ENCODE data around the gene TBX20. TPM values are rescaled to one million over a fixed set of nuclear protein-coding genes. Genes with fewer than 3 reads are reported as not detected.
"Not testable (repeated sequence)": the region's sequence is repeated elsewhere in the genome, so short reads cannot be mapped to it uniquely, and the experiment has no call there.

TBX20 gene
- total RNA-seq, 1 donor = not detected

DNA sequence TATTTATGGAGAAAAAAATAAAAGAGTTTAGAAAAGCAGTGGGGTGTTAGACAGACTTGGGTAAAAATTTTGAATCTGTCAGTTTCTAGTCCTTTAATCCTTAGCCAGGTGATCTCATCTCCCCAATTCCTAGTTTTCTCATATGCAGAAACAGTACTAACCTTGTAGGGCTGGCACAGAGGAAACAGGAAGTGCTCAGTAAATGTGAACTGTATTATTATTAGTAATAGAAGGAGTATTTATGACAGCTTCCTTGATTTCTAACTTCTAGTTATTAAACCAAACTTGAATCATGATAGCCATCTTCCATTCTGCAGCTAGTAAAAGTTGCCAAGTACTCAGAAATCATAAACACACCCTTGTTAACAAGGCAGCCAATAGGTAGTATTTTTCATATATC lies 12.5 kb downstream of the TBX20 start:
- H4K20me1 ChIP-seq (ENCODE audit: insufficient read depth, low read length) = no peaks in the 10 kb centered on the region
- H3K36me3 ChIP-seq (ENCODE audit: insufficient read depth, low read length) = no peaks in the 10 kb centered on the region
- no peaks in the 10 kb centered on the region for H3K79me2 ChIP-seq (ENCODE audit: insufficient read depth, low read length)
- no peak overlapping the region for H2AFZ ChIP-seq (ENCODE audit: low read length)
- H3K27ac ChIP-seq (ENCODE audit: low read depth, low read length) = no peak overlapping the region
- no peaks in the 10 kb centered on the region for H3K4me1 ChIP-seq (ENCODE audit: insufficient read depth, low read length)
- TF ChIP-seq, protein P1, sequence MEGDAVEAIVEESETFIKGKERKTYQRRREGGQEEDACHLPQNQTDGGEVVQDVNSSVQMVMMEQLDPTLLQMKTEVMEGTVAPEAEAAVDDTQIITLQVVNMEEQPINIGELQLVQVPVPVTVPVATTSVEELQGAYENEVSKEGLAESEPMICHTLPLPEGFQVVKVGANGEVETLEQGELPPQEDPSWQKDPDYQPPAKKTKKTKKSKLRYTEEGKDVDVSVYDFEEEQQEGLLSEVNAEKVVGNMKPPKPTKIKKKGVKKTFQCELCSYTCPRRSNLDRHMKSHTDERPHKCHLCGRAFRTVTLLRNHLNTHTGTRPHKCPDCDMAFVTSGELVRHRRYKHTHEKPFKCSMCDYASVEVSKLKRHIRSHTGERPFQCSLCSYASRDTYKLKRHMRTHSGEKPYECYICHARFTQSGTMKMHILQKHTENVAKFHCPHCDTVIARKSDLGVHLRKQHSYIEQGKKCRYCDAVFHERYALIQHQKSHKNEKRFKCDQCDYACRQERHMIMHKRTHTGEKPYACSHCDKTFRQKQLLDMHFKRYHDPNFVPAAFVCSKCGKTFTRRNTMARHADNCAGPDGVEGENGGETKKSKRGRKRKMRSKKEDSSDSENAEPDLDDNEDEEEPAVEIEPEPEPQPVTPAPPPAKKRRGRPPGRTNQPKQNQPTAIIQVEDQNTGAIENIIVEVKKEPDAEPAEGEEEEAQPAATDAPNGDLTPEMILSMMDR (IDR thresholded peaks at IDR 0.05; ENCODE audit: extremely low read depth, low read depth, low read length) = no peak
- no peak overlapping the region for H3K4me2 ChIP-seq (ENCODE audit: insufficient read depth, low read length)
- no peak for DNase-seq (ENCODE audit: insufficient read length, low spot score, missing footprints)
- H3K27me3 ChIP-seq (ENCODE audit: insufficient read depth, low read length) = no peaks in the 10 kb centered on the region
- H3K9me3 ChIP-seq (ENCODE audit: low read depth, low read length) = no peaks in the 10 kb centered on the region
- no peak overlapping the region for H3K4me3 ChIP-seq (ENCODE audit: insufficient read depth, low read length)

DNA sequence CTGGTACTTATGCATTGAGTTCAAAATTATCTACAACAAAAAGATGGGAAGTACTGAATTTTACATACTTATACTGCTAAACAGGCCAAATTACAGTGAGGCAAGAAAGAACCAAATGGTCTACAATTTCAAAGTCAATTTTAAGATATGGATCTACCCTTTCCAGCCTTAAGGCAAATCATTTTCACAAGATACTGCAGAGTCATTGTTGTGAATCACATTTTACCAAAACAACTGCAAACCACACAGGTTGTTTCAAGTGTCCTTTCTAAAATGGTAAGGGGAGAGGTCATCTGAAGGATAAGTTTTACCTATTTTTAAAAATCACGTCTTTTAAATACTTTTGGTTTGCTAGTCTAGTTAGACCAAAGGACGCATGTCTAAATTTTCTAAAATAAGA lies 12.9 kb downstream of the TBX20 start:
- not testable (repeated sequence) for H2AFZ ChIP-seq (ENCODE audit: low read length); H3K4me2 ChIP-seq (ENCODE audit: insufficient read depth, low read length); H3K4me3 ChIP-seq (ENCODE audit: insufficient read depth, low read length); H3K36me3 ChIP-seq (ENCODE audit: insufficient read depth, low read length); H3K9me3 ChIP-seq (ENCODE audit: low read depth, low read length); H3K4me1 ChIP-seq (ENCODE audit: insufficient read depth, low read length); H4K20me1 ChIP-seq (ENCODE audit: insufficient read depth, low read length); H3K27me3 ChIP-seq (ENCODE audit: insufficient read depth, low read length); DNase-seq (ENCODE audit: insufficient read length, low spot score, missing footprints); H3K27ac ChIP-seq (ENCODE audit: low read depth, low read length); H3K79me2 ChIP-seq (ENCODE audit: insufficient read depth, low read length)

DNA sequence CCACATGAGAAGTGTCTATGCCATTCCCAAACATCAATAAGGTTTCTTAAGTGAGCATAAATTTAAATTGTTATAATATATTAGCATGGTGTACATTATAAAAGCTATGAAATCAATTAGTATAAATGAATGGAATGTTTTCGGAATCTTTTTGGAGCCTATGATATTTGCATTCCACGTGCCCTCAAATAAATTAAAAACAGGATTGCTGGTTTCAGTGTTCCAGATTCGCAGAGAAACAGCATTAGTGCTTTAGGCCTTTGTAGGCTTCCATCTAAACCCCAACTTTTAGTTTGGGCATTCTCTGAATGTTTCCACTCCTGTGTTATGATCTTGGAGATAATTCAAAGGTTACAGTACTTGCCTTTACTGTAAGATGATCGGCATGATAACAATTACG lies 15.4 kb downstream of the TBX20 start:
- not testable (repeated sequence) for H3K27me3 ChIP-seq (ENCODE audit: insufficient read depth, low read length); H3K27ac ChIP-seq (ENCODE audit: low read depth, low read length); H3K79me2 ChIP-seq (ENCODE audit: insufficient read depth, low read length); DNase-seq (ENCODE audit: insufficient read length, low spot score, missing footprints); H3K4me3 ChIP-seq (ENCODE audit: insufficient read depth, low read length); H3K4me1 ChIP-seq (ENCODE audit: insufficient read depth, low read length); H4K20me1 ChIP-seq (ENCODE audit: insufficient read depth, low read length); H3K4me2 ChIP-seq (ENCODE audit: insufficient read depth, low read length); H3K36me3 ChIP-seq (ENCODE audit: insufficient read depth, low read length); H3K9me3 ChIP-seq (ENCODE audit: low read depth, low read length); H2AFZ ChIP-seq (ENCODE audit: low read length)

DNA sequence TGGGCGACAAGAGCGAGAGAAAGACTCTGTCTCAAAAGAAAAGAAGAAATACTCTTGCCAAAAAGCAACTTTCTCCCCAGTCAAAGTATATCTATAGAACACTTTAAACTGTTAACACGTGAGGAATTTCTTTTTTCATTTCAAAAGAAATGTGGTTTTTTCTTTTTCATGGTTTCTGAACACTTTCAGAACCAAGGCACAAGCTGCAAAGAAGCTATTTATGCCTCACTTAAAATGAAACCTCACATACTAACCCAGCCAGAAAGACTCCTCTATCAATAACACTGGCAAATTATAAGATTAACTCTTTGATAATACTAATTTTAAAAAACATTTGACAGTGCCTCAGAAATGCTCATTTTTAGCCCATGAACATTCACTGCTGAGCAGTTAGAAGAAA lies 20.9 kb downstream of the TBX20 start:
- Histone ChIP-seq H2AFZ (ENCODE audit: low read length) (no peak overlapping the region), H3K4me2 (ENCODE audit: insufficient read depth, low read length) (no peak overlapping the region), H3K4me1 (ENCODE audit: insufficient read depth, low read length) (no peaks in the 10 kb centered on the region), H3K27me3 (ENCODE audit: insufficient read depth, low read length) (no peaks in the 10 kb centered on the region), H4K20me1 (ENCODE audit: insufficient read depth, low read length) (no peaks in the 10 kb centered on the region), H3K27ac (ENCODE audit: low read depth, low read length) (no peak overlapping the region), H3K36me3 (ENCODE audit: insufficient read depth, low read length) (no peaks in the 10 kb centered on the region), H3K4me3 (ENCODE audit: insufficient read depth, low read length) (no peak overlapping the region), H3K79me2 (ENCODE audit: insufficient read depth, low read length) (no peaks in the 10 kb centered on the region), H3K9me3 (ENCODE audit: low read depth, low read length) (no peaks in the 10 kb centered on the region)
- no peak for DNase-seq (ENCODE audit: insufficient read length, low spot score, missing footprints)
- TF ChIP-seq, protein P1 (IDR thresholded peaks at IDR 0.05; ENCODE audit: extremely low read depth, low read depth, low read length) = no peak

DNA sequence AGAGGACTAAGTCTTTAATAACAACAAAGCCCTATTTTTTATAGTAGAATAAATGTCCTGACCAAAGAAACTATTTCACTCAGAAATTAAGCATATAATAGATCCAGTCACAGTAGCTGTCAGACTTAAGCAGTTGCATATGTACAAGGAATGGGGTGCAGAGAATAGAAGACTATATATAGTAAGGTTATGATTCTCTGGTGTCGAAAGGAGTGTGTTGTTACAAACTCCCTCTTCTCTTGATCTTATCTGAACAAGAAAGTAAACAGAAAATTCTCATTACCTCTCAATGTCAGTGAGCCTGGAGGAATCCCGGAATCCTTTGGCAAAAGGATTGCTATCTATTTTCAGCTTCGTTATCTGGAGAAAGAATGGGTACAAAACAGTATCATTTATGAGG lies 22.7 kb downstream of the TBX20 start:
- not testable (repeated sequence) for H3K27me3 ChIP-seq (ENCODE audit: insufficient read depth, low read length); H3K79me2 ChIP-seq (ENCODE audit: insufficient read depth, low read length); H4K20me1 ChIP-seq (ENCODE audit: insufficient read depth, low read length); H3K9me3 ChIP-seq (ENCODE audit: low read depth, low read length); H3K36me3 ChIP-seq (ENCODE audit: insufficient read depth, low read length); DNase-seq (ENCODE audit: insufficient read length, low spot score, missing footprints); H3K27ac ChIP-seq (ENCODE audit: low read depth, low read length); H3K4me1 ChIP-seq (ENCODE audit: insufficient read depth, low read length); H2AFZ ChIP-seq (ENCODE audit: low read length); H3K4me3 ChIP-seq (ENCODE audit: insufficient read depth, low read length); H3K4me2 ChIP-seq (ENCODE audit: insufficient read depth, low read length)

DNA sequence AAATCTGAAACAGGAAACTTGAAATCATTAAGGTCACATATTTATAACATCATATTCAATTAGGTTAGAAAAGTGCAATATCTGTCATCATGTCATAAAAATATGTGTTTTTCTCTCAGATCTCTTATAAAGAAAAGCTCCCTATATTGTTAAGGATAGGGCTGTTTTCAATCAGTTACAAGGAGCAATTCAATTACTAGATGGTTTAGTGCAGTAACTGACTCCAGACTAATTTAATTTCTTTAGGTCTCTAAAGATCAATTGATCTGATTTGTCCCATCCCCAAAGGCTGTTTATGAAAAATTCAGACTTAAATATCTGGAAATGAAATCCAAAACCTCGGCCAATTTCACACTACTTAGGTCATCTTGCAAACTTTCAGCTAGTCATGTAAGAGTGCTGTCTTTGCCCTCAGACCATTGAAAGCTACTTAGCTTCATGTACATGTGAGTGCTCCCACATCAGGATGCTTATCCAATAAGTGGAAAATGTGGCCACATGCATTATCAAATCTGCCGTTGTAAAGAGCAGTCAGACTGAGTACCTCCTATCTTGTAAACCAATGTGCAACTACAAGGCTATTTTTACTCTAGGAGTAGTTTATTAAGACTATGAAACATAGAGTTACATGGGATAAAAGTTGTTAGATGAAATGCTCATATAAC lies 24.7 kb downstream of the TBX20 start:
- H3K4me1 ChIP-seq (ENCODE audit: insufficient read depth, low read length); H3K4me3 ChIP-seq (ENCODE audit: insufficient read depth, low read length); H4K20me1 ChIP-seq (ENCODE audit: insufficient read depth, low read length); H3K27me3 ChIP-seq (ENCODE audit: insufficient read depth, low read length); H3K27ac ChIP-seq (ENCODE audit: low read depth, low read length); H3K4me2 ChIP-seq (ENCODE audit: insufficient read depth, low read length); H2AFZ ChIP-seq (ENCODE audit: low read length); H3K36me3 ChIP-seq (ENCODE audit: insufficient read depth, low read length); DNase-seq (ENCODE audit: insufficient read length, low spot score, missing footprints); H3K9me3 ChIP-seq (ENCODE audit: low read depth, low read length); H3K79me2 ChIP-seq (ENCODE audit: insufficient read depth, low read length): not testable (repeated sequence)

DNA sequence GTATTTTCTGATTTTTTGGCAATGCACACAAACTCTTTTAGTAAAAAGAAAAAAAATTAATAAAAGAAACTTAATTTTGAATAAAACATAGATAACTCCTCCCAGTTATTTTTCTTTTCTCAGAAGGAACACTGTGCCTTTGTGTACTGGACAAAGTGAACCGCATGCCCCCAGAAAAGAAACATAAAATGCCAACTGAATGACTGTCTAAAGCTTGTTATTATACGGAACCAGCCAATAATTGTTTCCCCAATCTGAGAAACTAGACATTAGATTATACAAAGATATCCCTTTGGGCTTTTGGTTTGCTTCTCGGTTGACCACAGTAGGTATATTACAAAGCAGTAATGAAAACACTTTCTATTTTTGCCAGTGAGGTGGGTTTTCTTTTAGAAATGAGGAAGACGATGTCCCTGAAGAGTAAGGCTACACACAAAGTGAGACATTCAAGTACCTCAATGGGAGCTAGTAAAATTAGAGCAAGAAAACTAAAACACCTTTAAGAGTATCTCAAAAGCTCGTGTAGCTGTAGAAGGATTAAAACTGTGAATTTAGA lies 25.3 kb downstream of the TBX20 start:
- not testable (repeated sequence) for H3K79me2 ChIP-seq (ENCODE audit: insufficient read depth, low read length); H3K36me3 ChIP-seq (ENCODE audit: insufficient read depth, low read length); DNase-seq (ENCODE audit: insufficient read length, low spot score, missing footprints); H3K4me1 ChIP-seq (ENCODE audit: insufficient read depth, low read length); H4K20me1 ChIP-seq (ENCODE audit: insufficient read depth, low read length); H3K4me3 ChIP-seq (ENCODE audit: insufficient read depth, low read length); H3K4me2 ChIP-seq (ENCODE audit: insufficient read depth, low read length); H2AFZ ChIP-seq (ENCODE audit: low read length); H3K27me3 ChIP-seq (ENCODE audit: insufficient read depth, low read length); H3K27ac ChIP-seq (ENCODE audit: low read depth, low read length); H3K9me3 ChIP-seq (ENCODE audit: low read depth, low read length)

All from osteoblast (primary cell).